GM18868 (cell line): Measurements from ENCODE around the gene TYW1B.
"Not testable (repeated sequence)": the region's sequence is repeated elsewhere in the genome, so short reads cannot be mapped to it uniquely, and the experiment has no call there.

Experiments used
- ATAC-seq: cut with Tn5 transposase; IDR thresholded peaks from one replicate; pipeline ENCODE4 v1.9.1; 2021; ENCODE audit warnings: mild to moderate bottlenecking, moderate library complexity; ENCODE audit not compliant: unreplicated experiment

TYW1B gene

DNA sequence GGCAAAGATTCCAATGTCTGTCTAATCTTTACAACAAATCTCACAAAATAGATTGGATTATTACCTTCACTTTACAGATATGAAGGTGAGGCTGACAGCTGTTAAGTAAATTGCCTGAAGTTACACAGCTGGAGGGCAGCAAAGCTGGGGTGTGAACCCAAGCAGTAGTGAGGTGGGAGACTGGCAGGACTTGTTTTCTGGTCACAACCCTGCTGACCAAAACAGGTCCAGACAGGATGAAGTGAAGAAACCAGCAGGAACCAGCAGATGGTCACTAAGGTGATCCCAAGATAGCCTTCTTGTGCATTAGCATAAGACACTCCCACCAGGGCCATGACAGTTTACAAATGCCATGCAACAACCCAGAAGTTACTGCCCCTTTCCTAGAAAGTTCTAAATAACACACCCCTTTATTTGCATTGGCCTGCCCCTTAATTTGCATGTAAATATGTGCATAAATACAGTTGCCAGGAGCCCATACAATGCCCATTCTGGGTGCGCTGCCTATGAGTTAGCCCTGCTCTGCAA is 195.2 kb downstream of the TYW1B start:
- ATAC-seq: not testable (repeated sequence)

DNA sequence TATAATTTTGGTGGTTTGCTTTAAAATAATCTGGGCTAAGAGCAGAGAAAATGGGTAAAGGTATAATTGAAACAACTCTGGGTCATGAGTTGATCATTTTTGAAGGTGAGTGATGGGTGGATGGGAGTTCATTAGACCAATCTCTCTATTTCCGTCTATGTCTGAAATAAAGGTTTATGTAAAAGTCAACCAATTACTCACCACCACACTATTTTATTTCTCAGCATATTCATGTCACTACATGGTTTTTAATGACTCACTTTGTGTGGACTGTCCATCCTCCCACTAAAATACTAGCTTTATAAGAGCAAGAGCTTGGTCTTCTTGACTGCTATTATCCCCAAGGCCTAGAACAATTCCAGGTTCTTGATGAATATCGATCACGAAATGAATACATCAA is 199.6 kb downstream of the TYW1B start:
- not testable (repeated sequence) for ATAC-seq

DNA sequence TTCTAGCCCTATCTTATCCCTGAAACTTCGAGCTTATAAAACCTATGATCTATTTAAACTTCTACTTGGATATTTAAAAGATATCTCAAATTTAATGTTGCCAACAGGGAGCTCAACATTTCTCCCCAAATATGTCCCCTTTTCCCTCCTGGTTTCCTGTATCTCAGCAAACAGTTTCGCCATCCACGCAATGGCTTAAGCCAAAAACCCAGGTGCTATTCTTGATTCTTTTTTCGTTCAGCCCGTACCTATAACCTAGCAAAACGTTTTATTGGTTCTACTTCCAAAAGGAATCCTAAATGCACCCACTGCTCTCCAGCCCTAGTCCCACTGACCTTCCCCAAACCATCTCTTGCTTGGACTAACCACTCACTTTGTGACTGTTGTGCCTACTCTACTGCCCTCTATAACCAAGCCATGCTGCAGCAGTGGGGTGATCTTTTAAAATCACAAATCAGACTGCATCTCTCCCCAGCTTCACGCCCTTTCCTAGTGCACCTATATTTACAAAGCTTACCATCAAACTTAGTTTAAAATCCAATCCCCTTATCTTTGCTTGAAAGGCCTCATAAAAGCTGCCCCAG is 201.5 kb downstream of the TYW1B start:
- ATAC-seq: peak; percentile 13

DNA sequence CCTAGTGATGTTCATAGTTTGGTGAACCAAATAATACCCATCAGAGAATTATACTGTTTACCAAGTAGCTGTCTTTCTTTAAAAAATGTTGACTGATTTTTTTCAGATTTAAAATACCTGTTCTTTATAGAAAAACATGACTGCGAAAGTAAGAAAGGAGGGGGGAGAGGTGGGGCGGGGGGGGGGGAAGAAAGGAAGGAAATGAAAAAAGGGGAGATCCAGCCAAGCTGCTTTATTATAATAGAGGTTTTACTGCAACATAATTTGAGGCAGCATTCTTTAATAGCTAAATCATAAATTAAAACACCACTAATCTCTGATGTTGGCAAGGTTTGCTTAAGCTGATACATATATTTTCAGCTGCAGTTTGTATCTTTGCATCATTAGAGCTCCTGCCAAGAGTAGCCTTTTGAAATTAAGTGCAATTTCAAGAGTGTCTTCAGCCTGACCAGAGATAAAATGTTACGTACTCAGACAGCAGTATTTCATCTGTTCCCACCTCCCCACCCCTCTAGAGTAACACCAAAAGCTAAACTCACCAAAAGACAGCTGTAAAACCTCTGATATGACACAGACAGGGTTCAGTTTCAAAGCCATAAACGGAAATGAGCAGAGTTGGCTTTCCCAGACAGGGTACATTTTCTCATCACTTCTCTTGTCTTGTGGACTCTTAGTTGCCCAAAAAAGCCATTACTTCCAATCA is 202.1 kb downstream of the TYW1B start:
- ATAC-seq: peak; percentile 97

- no peak for ATAC-seq
Measured at GRCh38 chr7:72622532-72622931, 205.5 kb downstream of the TYW1B start.

- ATAC-seq: not testable (repeated sequence)
Measured at GRCh38 chr7:72621761-72622187, 206.2 kb downstream of the TYW1B start.

GRCh38 chr7:72620923-72621322 is 207.1 kb downstream of the TYW1B start:
- not testable (repeated sequence) for ATAC-seq

- not testable (repeated sequence) for ATAC-seq
Measured at GRCh38 chr7:72618435-72619180, 209.4 kb downstream of the TYW1B start.

GRCh38 chr7:72609761-72610160 is 218.2 kb downstream of the TYW1B start:
- ATAC-seq: not testable (repeated sequence)

DNA sequence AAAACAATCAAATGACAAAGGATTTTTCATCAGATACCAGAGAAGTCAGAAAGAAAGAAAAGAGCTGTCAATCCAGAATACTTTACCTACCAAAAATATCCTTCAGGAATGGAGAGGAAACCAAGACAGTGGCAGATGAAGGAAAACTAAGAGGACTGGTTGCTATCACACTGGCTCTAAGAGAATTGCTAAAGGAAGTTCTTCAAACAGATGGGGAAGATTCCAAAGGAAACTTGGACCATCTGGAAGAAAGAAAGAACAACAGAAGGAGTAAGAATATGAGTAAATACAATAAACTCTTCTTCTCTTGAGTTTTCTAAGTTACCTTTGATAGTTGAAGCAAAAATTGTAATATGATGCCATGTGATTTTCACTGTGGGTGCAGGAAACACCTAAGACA is 220.0 kb downstream of the TYW1B start:
- ATAC-seq: not testable (repeated sequence)

DNA sequence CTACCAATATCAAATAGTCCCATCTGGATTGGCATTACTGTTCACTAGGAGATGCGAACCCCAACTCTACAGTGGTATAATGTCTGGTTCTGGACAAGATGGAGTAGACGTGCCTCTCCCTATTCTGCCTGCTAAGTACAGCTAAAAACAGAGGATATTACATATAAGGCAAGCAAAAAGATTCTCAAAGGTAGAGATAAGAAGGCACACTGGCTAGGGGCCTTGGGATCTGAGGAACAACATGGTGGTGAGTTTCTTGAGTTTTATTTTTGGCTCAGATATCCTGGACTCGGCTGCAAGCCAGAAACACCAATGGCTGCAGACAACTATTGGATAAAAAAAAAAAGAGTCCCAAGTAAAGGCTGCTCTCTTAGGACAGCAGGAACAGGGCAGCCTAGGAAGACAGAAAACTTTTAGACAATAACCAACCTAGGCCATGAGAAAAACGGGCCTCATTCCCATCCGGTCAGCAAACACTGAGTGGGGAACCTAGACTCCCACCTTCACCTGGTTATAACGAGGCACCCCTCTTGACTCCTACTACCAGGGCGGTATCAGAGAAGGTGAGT is 222.1 kb downstream of the TYW1B start:
- not testable (repeated sequence) for ATAC-seq

DNA sequence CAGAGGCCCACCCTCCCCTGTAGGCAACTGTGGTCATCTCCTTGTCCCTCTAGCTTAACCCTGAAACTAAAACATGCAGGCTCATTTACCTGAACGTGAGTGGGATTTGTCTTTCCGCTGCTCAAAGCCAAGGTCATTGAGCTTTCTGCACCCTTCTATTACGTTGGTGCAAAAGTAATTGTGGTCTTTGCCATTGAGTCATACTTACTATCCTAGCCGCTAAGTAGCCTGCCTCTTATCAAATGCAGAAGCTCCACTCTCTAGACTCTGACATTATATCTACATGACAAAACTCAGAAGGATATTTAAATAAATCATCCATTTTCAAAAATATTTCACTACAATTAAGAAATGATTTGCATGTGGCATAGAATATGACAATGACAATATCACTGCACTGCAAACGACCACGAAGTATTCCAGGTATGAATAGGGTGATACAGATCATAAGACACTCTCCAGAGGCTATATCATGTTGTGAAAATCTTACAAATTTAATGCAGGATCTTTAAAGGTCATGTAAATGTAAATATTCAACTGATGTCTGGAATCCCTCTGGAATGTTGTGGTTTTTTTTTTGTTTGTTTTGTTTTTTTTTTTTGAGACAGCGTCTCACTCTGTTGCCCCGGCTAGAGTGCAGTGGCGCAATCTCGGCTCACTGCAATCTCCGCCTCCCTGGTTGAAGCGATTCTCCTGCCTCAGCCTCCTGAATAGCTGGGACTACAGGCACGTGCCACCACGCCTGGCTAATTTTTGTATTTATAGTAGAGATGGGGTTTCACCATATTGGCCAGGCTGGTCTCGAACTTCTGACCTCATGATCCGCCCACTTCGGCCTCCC is 223.0 kb downstream of the TYW1B start:
- not testable (repeated sequence) for ATAC-seq

DNA sequence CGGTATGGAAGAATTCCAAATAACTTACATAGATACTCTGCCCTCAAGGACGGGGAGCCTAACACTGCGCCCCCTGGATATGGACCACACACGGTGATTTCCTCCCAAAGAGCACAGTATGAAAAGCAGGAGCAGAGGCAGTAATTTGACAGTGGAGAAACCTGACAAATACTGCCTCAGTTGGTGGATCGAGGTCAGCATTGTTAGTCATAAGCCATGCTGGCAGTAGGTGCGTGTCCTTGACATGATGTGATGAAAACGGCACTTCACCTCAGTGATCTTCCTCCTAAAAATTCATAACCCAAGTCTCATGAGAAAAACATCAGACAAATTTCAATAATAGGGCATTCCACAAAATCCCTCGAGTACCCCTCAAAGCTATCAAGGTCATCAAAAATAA is 224.5 kb downstream of the TYW1B start:
- ATAC-seq: not testable (repeated sequence)

- ATAC-seq: no peak
Measured at GRCh38 chr7:72603073-72603472, 224.9 kb downstream of the TYW1B start.

DNA sequence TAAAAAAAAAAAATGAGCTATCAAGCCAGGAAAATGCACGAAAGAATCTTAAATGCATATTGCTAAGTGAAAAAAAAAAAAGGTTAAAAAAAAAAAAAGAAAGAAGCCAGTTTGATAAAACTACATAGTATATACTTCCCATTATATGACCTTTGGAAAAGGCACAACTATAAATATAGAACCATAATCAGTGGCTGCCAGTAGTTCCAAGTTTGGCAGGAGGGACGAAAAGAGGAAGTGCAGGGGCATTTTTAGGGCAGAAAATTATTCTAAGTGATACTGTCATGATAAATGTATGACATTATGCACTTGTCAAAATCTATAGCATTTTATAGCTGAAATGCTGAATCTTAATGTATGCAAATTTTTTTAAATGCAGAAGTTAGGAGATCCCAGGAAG is 226.3 kb downstream of the TYW1B start:
- ATAC-seq: not testable (repeated sequence)

GRCh38 chr7:72590023-72590422 is 238.0 kb downstream of the TYW1B start:
- not testable (repeated sequence) for ATAC-seq

DNA sequence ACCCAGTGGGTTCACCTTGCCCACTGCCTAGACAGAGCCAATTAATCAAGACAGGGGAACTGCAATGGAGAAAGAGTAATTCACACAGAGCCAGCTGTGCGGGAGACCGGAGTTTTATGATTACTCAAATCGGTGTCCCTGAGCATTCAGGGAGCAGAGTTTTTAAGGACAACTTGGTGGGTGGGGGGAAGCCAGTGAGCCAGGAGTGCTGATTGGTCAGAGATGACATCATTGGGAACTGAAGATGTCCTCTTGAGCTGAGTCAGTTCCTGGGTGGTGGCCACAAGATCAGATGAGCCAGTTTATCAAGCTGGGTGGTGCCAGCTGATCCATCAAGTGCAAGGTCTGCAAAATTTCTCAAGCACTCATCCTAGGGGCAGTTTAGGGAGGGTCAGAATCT is 240.7 kb downstream of the TYW1B start:
- not testable (repeated sequence) for ATAC-seq

DNA sequence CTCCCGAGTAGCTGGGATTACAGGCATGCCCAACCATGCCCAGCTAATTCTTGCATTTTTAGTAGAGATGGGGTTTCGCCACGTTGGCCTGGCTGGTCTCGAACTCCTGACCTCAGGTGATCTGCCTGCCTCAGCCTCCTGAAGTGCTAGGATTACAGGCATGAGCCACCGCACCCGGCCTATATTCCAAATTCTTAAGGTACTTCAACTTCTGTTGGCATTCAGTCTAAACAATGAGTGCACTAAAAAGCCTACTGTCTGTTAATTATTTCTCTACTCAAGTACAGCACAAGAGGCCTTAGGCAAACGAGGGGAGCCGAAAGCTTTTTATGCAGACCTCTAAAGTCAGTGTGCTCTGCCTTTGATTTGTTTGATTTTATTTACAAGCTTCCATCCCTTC is 243.4 kb downstream of the TYW1B start:
- ATAC-seq: not testable (repeated sequence)

GRCh38 chr7:72583620-72584361 is 244.2 kb downstream of the TYW1B start:
- ATAC-seq: not testable (repeated sequence)
